Aorta (tissue), 5 donors: ENCODE data around the gene FXYD3. TPM values are rescaled to one million over a fixed set of nuclear protein-coding genes. Genes with fewer than 3 reads are reported as not detected.
"Not testable (repeated sequence)": the region's sequence is repeated elsewhere in the genome, so short reads cannot be mapped to it uniquely, and the experiment has no call there.

Experiments
- ATAC-seq: fragments of 200-7000 bp; cut with Tn5 transposase; one replicate; pipeline ENCODE4 v1.9.1; 2022; ENCODE audit warnings: moderate library complexity; ENCODE audit not compliant: low FRiP score
- DNase-seq, 2 donors: peaks; one replicate each; pipeline ENCODE4 v3.0.0-alpha.2; 2020
- H3K27ac ChIP-seq, 2 donors: one replicate each; pipeline ENCODE4 v1.5.1; 2013; ENCODE audit warnings: low read length in 2 of 2, mild to moderate bottlenecking in 2 of 2, moderate library complexity in 2 of 2, control low read depth in 1 of 2, inconsistent platforms in 1 of 2, low read depth in 1 of 2
- H3K27me3 ChIP-seq, 2 donors: one replicate each; pipeline ENCODE4 v1.6.1; 2013; ENCODE audit warnings: control low read depth in 1 of 2, low read length in 1 of 2, mild to moderate bottlenecking in 1 of 2, moderate library complexity in 1 of 2; ENCODE audit not compliant: insufficient read depth in 2 of 2, control insufficient read depth in 1 of 2
- H3K36me3 ChIP-seq, 2 donors: one replicate each; pipeline ENCODE4 v1.6.1; 2013; ENCODE audit warnings: control low read depth in 1 of 2, low read length in 1 of 2, mild to moderate bottlenecking in 1 of 2; ENCODE audit not compliant: insufficient read depth in 2 of 2, control insufficient read depth in 1 of 2
- H3K4me1 ChIP-seq, 2 donors: one replicate each; pipeline ENCODE4 v1.6.1; 2013; ENCODE audit warnings: low read length in 2 of 2, control low read depth in 1 of 2, mild to moderate bottlenecking in 1 of 2, moderate library complexity in 1 of 2; ENCODE audit not compliant: insufficient read depth in 2 of 2, control insufficient read depth in 1 of 2
- H3K4me3 ChIP-seq, 2 donors: one replicate each; pipeline ENCODE4 v1.5.1; 2013; ENCODE audit warnings: low read length in 2 of 2, control low read depth in 1 of 2, mild to moderate bottlenecking in 1 of 2
- H3K9me3 ChIP-seq: one replicate; pipeline ENCODE4 v1.6.1; 2013; ENCODE audit warnings: mild to moderate bottlenecking, low read length; ENCODE audit not compliant: control insufficient read depth
- WGBS, 2 donors: extraction: QIAGEN DNeasy Blood & Tissue Kit; methylation state at CpG; one replicate each; pipeline ENCODE4 v1.1.7; 2013; 5-methylcytosine and 5-hydroxymethylcytosine counted together
- intact Hi-C, 2 donors: fragments of 100-400 bp; cut with DNase I; formaldehyde crosslinking; loops; one replicate each; pipeline versions ENCODE4 v1.14.2 to v1.15.0; 2022
- polyA plus RNA-seq, 2 donors: library from polyadenylated mRNA; stranded (reverse); fragments of 200-250 nt; gene quantifications; one replicate each; pipeline ENCODE4 v1.2.3, GENCODE V29; 2013
- total RNA-seq, 2 donors: library from RNA; stranded (reverse); fragmentation: NEBNext Ultra II Directional; extraction: Animal tissue kit (Norgen Biotek cat#: 25700); gene quantifications; one replicate each; pipeline ENCODE4 v1.2.1, GENCODE V29; 2021
- donor health status: healthy with polysubstance abuse.
- donor health status: Bipolar disorder and iron deficiency.
- donor health status: DM: no; HTN: no; CAD: no.
- donor health status: DM: no; HTN: no; CAD: no.
- donor health status: DM: yes; HTN: yes; CAD: no.

FXYD3 gene
- total and polyA plus RNA-seq, 4 donors: 0.49 to 77.6 (median 4.3) TPM

DNA sequence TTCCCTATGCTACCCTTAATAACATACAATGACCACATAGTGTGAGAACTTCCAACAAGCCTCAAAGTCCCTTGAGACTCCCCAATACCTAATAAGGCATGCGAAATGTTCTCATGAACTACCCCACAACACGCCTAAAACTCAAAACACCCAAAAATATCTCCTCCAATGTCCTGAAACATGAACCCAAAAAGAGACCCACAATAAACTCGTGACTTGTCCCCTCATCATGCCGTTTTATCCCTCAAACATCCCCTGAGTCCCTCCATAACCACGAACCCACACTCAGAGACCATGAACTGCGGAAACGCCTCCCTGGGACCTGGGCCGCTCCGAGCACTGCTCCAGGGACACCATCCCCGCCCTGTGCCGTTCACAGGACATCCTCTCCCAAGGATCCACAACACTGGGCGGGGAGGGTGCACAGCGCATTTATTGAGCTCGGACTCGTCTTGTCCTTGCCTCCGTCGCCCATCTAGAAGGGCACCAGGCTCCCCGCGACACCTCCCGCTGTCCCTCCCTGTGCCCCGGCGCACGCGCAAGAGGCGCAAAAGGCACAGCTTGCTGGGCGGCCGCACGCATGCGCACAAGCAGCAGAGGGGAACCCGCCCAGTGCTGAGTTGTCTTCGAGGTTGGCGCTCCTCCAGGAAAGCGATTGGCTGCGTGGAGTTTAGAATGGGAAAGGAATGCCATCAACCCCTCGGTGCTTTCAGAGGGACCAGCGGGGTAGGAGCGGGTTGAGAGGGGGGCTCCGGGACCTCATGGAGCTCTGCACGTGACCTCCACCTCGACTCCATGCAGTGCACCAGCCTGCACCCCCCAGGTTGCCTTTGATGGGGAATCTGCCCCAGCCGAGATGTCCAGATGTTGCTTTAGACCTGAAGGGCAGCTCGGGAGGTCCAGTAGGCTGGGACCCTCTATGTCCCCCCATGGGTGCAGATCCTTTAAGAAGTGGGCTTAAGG is 8.8 kb downstream of the FXYD3 start:
- Histone ChIP-seq H3K4me3 (peak overlapping the region; percentile 7 to 33), H3K27me3 (no peaks in the 10 kb centered on the region), H3K27ac (peak overlapping the region in 1 of 2 donors; percentile 87), H3K36me3 (no peaks in the 10 kb centered on the region), H3K4me1 (no peaks in the 10 kb centered on the region), H3K9me3 (no peaks in the 10 kb centered on the region)
- DNase-seq (peak; percentile 97 to 98), ATAC-seq (peak; percentile 95)
- 2 to 3% methylated on average over 42 of the region's 42 CpGs for WGBS, 2 donors
- intact Hi-C loops: no loop called here

DNA sequence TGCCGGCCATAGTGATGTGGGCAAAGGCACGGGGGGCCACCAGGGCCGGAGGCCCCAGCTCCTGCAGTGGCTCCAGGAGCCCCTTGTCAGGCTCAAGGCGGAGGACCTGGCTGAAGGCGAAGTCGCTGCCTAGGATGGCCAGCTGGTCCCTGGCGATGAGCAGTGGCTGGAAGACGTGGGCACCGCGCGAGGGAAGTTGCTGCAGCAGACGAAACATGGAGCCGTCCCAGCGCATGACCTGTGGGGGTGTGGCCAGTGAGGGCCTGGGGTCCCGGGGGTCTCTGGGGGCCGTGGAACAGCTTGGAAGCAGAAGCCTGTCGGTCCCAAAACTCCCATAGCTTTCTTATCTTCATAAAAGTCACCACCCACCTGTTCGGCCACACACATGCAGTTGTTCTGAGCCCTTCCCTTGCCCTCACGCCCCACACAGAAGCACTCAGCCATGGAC is 9.7 kb downstream of the FXYD3 start:
- WGBS, 2 donors: 91 to 92% methylated on average over 19 of the region's 19 CpGs
- ATAC-seq (no peak), DNase-seq (no peak)
- Histone ChIP-seq H3K4me3 (no peak overlapping the region), H3K4me1 (no peaks in the 10 kb centered on the region), H3K36me3 (no peaks in the 10 kb centered on the region), H3K9me3 (no peaks in the 10 kb centered on the region), H3K27ac (no peak overlapping the region), H3K27me3 (no peaks in the 10 kb centered on the region)
- intact Hi-C loops: no loop called here

DNA sequence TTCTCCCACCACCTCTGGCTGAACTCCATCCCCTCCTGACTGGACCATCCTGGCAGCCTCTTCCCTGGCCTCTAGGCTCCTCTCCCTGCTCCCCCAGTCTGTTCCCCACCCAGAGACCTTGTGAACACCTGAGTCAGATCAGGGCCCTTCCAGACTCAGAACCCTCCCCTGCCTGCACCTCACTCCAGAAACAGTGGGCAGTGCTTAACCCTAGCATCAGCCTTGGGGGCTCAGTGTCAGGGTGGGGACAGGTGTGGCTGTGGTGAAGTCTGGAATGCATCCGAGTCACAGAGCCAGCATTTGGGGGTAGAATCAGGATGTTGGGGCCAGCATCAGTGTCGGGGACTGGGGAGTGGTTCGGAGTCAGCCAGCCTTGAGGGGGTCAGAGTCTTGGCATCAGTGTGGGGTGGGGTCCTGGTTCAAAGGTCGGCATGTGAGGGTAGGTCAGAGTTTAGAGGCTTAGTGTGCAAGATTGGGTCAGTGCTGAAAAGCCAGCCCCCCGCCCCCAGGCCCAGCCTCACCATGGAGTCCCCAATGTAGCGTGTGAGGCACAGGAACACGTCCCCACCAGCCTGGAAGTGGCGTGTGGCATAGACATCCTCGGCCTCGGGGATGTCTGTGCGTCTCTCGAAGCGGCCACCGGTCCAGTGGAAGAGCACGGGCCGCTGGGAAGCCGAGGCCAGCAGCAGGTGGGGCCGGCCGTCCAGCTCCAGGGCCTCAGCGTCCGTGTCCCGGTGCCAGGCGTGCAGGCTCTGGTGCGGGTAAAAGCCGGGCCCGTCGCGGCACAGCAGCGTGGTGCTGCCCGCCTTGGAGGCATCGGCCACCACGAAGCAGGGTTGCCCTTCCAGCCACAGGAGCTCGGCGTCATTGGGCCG is 10.4 kb downstream of the FXYD3 start:
- H3K36me3 ChIP-seq: no peaks in the 10 kb centered on the region
- ATAC-seq (no peak), DNase-seq (no peak)
- no peaks in the 10 kb centered on the region for H3K27me3 ChIP-seq
- WGBS, 2 donors: 87 to 91% methylated on average over 31 to 35 of the region's 35 CpGs
- intact Hi-C loops: no loop called here
- no peaks in the 10 kb centered on the region for H3K4me1 ChIP-seq
- H3K27ac ChIP-seq: no peak overlapping the region
- no peaks in the 10 kb centered on the region for H3K9me3 ChIP-seq
- H3K4me3 ChIP-seq: no peak overlapping the region

DNA sequence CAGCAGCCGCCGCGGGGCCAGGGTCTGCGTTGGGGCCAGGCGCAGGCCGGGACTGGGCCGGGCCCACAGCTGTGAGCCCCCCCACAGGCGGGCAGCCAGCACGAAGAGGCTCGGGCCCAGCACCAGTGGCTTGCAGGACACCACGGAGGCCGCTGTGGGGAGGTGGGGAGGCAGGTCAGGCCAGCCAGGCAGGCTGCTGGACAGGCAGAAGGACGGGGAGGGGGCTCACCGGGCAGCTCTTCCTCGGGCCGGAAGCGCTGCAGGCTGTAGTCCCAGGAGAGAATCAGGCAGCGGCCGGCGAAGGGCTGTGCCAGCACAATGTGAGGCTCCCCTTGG is 11.0 kb downstream of the FXYD3 start:
- Histone ChIP-seq H3K36me3 (no peaks in the 10 kb centered on the region), H3K27ac (no peak overlapping the region), H3K9me3 (no peaks in the 10 kb centered on the region), H3K4me3 (no peak overlapping the region), H3K27me3 (no peaks in the 10 kb centered on the region), H3K4me1 (no peaks in the 10 kb centered on the region)
- 10 to 18% methylated on average over 20 of the region's 20 CpGs for WGBS, 2 donors
- ATAC-seq (no peak), DNase-seq (no peak)
- intact Hi-C loops: no loop called here

DNA sequence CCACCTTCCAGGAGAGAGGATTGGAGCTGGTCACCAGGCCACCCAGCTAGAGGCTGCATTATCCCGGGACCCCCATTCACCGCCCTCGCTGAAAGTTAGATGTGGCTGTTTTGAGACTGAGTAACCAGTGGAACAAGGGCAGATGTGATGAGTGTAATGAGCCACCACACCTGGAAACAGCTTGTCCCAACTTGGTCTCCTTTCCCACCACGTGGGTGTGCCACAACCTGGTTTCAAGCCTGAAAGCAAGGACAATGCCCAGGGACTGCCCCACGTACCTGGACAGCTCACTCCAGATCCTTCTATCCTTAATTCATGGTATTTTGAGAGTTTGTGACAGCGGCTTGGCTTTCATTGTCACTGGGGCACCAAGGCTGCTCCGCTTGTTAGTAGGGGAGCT is 12.2 kb downstream of the FXYD3 start:
- no peak for DNase-seq
- no peaks in the 10 kb centered on the region for H3K4me1 ChIP-seq

DNA sequence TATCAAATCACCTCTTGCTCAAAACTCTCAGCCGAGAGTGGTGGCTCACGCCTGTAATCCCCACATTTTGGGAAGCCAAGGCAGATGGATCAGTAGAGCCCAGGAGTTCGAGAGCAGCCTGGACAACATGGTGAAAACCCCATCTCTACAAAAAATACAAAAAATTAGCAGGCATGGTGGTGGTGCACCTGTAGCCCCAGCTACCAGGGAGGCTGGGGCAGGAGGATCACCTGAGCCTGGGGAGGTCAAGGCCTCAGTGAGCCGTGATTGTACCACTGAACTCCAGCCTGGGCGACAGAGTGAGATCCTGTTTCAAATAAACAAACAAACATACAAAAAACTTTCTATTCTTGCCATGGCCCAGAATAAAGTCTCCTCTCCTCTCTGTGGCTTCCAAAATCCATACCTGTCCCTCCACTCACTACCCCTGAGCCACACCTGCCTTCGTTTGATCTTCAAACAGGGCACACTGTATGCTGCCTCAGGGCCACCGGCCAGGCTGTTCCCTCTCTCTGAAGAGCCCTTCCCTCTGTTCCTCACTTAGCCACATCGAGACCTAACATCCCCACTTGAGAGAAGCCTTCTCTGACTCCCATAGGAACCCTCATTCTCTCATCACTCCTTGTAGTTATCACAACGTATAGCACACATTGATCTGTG is 12.9 kb downstream of the FXYD3 start:
- H3K36me3 ChIP-seq: no peaks in the 10 kb centered on the region
- no peak for ATAC-seq
- 90 to 93% methylated on average over 9 of the region's 9 CpGs for WGBS, 2 donors
- no peak overlapping the region for H3K27ac ChIP-seq
- no peaks in the 10 kb centered on the region for H3K4me1 ChIP-seq
- no peak for DNase-seq
- no peak overlapping the region for H3K4me3 ChIP-seq
- H3K27me3 ChIP-seq: no peaks in the 10 kb centered on the region
- H3K9me3 ChIP-seq: no peaks in the 10 kb centered on the region
- intact Hi-C loops: no loop called here

More for the DNA sequence above, 12.2 kb downstream of the FXYD3 start:
- H3K27me3 ChIP-seq: no peaks in the 10 kb centered on the region
- ATAC-seq: no peak
- intact Hi-C loops: no loop called here
- H3K9me3 ChIP-seq: no peaks in the 10 kb centered on the region
- H3K4me3 ChIP-seq: no peak overlapping the region
- WGBS, 2 donors: 85 to 94% methylated on average over 7 of the region's 7 CpGs
- H3K27ac ChIP-seq: no peak overlapping the region
- no peaks in the 10 kb centered on the region for H3K36me3 ChIP-seq

DNA sequence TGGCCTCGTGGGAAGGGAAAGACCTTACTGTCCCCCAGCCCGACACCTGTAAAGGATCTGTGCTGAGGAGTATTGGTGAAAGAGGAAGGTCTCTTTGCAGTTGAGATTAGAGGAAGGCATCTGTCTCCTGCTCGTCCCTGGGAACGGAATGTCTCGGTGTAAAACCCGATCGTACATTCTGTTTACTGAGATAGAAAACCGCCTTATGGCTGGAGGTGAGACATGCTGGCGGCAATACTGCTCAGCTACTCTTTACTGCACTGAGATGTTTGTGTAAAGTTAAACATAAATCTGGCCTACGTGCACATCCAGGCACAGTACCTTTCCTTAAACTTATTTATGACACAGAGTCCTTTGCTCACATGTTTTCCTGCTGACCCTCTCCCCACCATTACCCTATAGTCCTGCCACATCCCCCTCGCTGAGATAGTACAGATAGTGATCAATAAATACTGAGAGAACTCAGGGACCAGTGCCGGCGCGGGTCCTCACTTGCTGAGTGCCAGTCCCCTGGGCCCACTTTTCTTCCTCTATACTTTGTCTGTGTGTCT is 14.2 kb downstream of the FXYD3 start:
- H3K4me3 ChIP-seq, H3K27me3 ChIP-seq, H3K9me3 ChIP-seq, H3K27ac ChIP-seq, intact Hi-C loops, ATAC-seq, H3K36me3 ChIP-seq, DNase-seq, H3K4me1 ChIP-seq: not testable (repeated sequence)
- 69 to 74% methylated on average over 14 of the region's 14 CpGs for WGBS, 2 donors
